Measurements from ENCODE around the gene SRGAP3.

SRGAP3 gene

GRCh38 chr3:9045371-9045770 lies 204.1 kb downstream of the SRGAP3 start:
- no peak for DNase-seq (ENCODE audit: low spot score)

- no peak for DNase-seq (ENCODE audit: low spot score)
These were observed 206.4 kb downstream of the SRGAP3 start for GRCh38 chr3:9043063-9043462.

GRCh38 chr3:9041626-9042025 lies 207.8 kb downstream of the SRGAP3 start:
- DNase-seq (ENCODE audit: low spot score) = no peak

- no peak for DNase-seq (ENCODE audit: low spot score)
These were observed 208.4 kb downstream of the SRGAP3 start for GRCh38 chr3:9040996-9041395.

DNA sequence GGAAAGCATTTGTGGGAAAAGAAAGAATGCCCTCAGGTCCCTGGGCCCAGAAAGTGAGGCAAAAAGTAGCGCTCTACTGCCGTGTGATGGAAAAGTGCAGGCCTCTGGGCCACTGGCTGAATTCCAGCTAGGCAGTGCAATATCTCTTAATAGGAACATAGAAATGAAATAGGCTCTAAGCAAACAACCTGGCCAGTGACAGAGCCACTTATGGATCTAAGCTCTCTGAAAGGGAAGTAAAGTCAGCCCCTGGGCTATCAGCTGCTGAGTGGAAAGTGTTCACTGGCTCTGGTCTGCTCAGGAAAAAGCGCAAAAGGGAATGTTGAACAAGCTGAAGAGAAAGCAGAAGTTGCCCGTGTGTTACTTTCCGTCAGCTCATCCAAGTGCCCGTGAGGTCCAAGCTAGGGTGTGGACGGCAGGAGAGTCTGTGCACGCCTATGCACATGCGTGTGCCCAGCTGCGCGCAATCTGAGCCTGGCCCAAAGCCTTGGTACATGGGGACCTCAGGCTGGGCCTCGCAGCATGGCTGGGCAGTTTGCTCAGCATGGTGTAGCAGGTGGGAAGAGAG lies 212.2 kb downstream of the SRGAP3 start:
- no peak for DNase-seq (ENCODE audit: low spot score)

- no peak for DNase-seq (ENCODE audit: low spot score)
These were observed 212.9 kb downstream of the SRGAP3 start for GRCh38 chr3:9036404-9037131.

DNA sequence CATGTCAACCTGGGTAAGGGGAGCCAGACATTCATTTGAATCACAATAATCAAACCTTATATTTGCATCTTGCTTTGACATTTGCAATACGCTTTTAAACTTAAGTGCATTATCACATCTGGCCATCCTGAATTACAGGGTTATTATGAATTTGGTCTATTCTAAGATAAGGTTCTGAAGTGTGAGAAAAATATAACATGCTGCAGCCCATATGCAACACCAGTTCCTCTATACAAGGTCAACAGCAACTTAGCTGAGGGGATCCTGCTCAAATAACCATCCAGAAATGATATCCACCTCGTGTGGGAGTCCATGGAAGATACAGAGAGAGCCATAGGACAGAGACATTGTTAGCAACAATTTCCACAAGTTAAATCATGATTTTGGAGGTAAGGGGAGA lies 213.5 kb downstream of the SRGAP3 start:
- DNase-seq (ENCODE audit: low spot score) = no peak

- no peak for DNase-seq (ENCODE audit: low spot score)
These were observed 214.0 kb downstream of the SRGAP3 start for GRCh38 chr3:9035473-9035872.

DNA sequence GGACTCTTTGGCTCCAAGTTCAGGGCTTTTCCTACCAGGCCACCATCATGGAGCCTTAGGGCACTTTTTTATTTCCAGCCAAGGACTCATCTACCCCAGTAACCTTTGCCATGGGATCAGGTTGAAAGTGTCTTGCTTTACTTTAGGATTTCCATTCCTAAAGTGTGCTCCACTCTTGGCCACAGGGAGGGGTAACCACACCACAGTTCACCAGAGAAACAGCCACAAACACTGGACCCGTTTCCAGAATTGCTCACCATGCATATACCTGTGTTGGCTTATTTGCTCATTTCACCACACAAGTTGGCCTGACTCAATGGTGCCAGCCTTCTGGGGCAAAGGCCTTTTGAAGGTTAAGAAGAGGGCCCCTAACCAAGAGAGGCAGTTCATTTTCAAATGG lies 215.6 kb downstream of the SRGAP3 start:
- no peak for DNase-seq (ENCODE audit: low spot score)

- DNase-seq (ENCODE audit: low spot score) = no peak
These were observed 217.1 kb downstream of the SRGAP3 start for GRCh38 chr3:9032231-9032777.

- DNase-seq (ENCODE audit: low spot score) = no peak
These were observed 219.4 kb downstream of the SRGAP3 start for GRCh38 chr3:9030034-9030433.

DNA sequence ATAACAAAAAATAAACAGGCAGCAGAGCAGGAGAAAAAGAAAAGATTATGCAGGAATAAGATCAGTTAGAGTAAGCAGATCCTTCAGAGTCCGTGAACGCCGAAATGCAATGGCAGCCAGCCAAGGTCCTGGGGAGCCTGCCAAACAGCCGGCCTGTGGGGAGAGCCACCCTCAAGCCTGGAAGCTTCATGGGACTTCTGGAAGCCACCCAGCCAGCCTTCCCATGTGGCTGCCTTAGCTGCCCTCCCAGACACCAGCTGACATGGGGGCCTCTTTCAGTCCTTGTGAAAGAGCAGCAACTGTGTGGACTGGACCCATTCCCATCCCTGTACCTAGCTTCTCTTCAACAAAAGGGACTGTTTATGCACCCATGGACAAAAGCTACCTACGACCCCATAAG lies 221.3 kb downstream of the SRGAP3 start:
- DNase-seq (ENCODE audit: low spot score) = no peak

DNA sequence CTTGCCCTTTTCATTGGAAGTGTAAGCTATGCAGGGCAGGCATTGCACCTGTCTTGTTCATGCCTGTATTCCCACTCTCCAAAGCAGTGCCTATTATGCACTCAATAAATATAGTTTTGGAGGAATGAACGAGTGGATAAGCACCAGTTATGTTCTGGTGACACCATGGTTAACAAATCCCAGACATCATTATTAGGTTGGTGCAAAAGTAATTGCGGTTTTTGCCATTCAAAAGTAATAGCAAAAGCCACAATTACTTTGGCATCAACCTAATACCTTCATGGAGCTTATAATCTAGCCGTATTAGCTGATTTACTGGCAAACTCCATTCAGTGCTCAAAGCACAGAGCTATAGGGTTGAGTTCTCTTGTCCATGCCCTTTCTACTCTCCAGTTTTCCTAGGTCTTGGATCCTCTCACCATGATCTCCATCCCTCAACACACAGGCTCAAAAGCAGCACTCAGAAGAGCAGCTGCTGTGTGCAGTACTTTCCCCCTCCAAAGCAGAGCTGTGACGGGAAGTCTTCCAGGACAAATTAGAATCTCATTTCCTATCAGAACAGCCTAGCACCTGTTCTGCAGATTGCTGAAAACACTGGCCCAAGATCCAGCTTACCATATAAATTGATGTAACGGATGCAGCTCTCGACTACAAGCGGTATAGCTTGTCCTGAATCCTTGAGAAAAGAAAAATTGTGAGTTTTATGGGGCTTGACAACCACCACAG lies 223.0 kb downstream of the SRGAP3 start:
- DNase-seq (ENCODE audit: low spot score) = no peak

- DNase-seq (ENCODE audit: low spot score) = no peak
These were observed 225.1 kb downstream of the SRGAP3 start for GRCh38 chr3:9024341-9024740.

DNA sequence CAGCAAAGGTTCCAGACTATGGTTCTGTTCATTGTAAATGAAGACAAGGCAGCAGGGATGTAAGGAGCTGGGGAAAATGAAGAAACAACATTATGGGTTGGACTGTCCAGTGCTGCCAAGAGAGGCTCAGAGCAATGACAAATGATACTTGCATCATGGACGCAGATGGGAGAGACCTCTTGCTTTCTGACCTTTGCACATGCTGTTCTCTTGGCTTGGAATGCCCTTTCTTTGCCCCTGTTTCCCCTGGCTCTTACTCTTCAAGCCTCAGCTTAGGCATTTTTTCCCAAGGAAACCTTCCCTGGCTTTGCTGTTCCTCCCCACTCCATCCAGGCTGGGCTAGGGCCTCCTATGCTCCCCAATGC lies 226.2 kb downstream of the SRGAP3 start:
- no peak for DNase-seq (ENCODE audit: low spot score)

- no peak for DNase-seq (ENCODE audit: low spot score)
These were observed 226.9 kb downstream of the SRGAP3 start for GRCh38 chr3:9022305-9023225.

- DNase-seq (ENCODE audit: low spot score) = no peak
These were observed 228.0 kb downstream of the SRGAP3 start for GRCh38 chr3:9021271-9022009.

DNA sequence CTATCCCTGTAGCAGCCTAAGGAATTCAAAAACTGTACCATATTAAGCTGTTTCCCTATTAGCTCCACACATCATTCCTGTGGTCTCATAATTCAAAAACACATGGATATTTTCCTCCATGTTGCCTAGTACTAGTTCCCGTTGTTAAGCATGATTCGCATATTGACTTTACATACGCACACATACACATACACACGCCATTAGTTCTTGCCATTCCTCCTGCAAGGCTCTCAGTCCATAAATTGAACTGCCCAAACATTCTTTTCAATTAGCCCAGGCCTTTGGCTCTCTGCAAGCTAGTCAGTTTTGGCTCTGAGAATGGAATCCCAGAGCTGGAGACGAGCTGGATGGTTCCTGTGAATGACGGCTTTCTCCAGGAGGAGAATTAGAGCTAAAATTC lies 229.0 kb downstream of the SRGAP3 start:
- no peak for DNase-seq (ENCODE audit: low spot score)

DNA sequence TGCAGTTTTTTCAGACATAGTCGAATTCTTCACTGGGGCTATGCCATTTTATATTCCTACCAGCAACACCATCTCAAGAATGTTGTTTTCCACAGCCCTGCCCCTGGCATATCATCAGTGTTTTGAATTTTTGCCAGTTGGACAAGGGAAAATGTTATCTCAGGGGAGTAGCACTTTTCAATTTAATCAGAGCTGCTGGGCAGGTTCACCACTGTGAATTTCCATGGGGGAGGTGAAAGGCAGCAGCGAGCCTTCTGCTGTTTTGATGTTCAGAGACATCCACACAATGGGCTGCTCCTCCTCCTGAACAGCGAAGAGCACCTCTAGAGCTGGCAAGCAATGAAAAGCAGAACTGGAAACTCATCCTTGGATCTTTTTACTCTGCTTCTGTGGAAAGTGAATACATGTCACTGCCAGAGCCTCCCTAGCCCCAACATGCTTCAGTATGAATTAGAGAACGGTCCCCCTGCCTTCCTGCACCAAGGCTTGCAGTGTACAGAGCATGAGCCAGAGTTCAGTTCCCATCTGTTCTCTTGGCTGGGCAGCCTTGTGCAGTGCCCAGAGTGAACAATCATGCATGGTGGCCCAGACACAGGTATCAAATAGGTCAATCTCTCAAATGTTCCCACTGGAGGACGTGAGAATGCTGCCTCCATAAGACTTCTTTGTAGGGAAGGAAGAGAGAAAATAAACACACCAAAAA lies 230.0 kb downstream of the SRGAP3 start:
- no peak for DNase-seq (ENCODE audit: low spot score)

DNA sequence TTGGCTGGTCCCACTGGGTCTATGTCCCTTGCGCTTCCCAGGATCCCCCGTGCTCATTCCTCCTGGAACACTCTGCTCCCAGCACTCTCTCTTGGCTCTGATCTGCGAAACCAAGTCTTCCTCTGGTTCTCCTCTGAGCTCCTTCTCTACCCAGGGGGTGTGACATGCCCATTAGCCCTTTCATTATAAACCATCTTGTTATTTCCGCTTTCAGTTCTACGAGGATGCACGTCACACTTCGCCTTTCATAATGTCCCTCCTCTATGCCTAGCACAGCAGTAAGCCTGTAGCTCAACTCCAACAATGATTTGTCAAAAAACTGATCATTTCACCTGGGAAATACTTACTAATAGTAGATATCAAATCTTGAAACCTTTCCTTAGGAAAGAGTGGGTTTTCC lies 234.2 kb downstream of the SRGAP3 start:
- no peak for DNase-seq (ENCODE audit: low spot score)

Measured in germinal center (tissue), 1 donor.